ENCODE measurements around the gene BAIAP2L2.

Gene BAIAP2L2

GRCh38 chr22:38106814-38107578 lies 3.5 kb downstream of the BAIAP2L2 start:
- no peak for DNase-seq

DNA sequence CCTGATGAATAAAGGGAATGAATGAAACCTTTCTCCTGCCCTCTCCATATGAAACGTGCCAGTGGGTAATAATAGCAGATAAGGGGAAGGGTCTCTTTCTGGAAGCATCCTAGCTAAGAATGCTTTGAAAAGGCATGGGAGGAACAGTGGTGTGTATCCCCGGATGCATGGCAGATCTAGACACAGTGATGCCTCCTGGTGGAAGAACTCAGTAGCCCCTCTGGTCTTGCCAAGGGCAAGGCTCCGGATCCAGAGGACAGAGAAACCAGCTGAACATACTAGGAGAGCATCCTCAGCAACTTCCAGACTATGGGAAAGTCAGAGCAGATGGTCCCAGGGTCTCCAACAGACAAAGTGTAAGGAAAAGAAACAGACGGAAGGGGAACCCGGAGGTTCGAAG lies 6.4 kb downstream of the BAIAP2L2 start:
- no peak for DNase-seq

DNA sequence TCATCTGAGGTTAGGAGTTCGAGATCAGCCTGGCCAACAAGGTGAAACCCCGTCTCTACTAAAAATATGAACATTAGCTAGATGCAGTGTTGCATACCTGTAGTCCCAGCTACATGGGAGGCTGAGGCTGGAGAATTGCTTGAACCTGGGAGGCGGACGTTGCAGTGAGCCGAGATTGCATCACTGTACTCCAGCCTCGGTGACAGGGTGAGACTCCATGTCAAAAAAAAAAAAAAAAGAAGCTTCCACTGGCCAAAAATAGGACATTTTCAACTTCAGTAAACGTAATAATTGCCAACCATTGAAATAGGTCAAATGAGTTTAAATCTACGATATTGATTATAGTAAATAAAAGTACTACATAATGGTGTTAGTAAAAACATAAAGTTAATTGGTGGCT lies 6.8 kb downstream of the BAIAP2L2 start:
- no peak for DNase-seq

DNA sequence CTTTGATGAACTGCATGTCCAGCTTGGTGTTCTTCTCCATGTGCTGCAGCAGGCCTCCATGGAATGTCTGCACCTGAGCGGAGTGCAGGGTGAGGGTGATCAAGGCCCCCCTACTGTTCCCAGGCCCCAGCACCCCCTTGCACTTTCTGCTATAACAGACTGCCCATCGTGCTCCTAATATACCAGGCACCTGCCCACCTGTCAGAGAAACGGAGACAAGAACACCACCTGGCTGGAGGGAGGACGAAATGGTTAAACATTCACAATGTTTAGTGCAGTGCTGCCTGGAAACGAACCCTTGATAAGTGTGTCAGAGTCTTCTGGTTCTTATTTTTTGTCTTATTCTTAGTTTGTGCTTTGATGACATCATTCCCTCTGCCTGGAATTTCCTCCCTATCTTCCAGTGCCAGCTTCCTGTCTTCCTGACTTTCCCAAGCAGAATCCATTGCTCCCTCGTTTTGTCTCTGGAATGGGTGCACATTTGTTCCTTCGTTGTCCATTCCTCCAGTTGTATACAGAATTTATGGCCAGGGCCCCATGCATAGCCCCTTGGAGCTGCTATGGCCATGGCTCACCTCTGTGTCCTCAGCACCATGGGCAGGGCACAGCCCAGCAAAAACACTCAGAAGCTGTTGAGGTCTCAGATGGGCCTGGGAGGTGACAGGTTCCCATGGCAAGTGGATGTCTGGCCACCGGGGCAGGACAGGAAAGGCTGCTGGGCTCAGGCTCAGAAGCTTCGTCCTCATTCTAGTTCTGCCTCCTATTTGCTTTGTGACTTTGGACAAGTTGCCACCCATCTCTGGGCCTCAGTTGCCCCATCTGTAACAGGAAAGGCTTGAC lies 11.9 kb downstream of the BAIAP2L2 start:
- no peak for DNase-seq

DNA sequence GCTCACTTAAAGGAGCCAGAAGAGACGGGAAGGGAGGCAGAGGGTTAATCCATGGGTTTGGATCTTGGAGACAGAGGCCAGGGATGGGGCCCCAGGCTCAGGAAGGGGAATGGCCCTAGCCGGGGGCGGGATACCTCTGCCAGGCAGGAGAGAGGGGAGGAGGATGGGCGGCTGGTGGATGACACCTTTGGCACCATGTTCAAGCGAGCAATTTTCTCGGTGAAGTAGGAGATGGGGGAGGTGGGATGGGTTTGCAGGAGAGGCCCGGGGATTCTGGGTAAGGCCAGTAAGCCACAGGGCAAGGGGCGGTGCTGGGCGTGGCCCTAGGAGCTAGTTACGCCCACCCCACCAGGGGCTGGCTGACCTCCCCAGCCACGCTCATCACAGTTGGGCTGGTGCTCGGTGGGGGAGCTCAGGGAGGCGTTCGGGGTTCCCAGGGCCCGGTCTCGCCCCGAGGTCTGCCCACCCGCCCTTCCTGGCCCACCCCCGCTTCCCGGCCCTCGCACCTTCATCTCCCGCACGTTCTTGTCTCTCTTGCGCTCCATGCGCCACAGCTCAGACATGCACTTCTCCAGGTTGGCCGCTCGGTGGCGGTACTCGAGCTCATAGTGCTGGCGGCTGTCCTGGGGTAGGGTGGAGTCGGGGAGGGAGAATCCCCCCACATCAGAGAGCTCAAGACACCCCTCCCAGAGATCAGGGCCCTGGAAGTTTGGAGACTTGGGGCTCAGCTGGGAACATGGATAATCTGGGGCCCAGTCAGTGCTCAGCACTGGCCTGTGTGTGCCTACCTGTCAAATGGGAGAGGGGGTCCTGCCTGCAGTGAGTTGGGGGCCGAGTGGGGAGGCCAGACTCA lies 12.7 kb downstream of the BAIAP2L2 start:
- DNase-seq: no peak

DNA sequence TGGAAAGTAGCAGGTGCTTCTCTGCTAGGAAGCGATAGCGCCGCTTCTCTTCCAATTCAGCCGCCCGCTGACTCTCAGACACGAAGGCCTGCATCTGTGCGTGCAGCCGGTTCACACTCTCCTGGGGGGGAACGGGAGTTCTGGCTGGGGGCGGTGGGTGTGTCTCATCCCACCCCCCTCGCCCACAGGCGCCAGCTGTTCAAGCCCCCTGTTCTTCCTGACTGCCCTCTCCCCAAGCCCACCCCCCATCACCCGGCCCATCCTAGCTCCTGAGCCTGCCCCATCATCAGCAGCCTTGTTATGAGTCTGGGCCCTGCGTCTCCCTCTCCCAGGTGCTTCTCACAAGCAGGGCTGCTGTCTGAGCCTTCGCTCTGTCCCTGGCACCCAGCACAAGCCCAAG lies 13.4 kb downstream of the BAIAP2L2 start:
- no peak for DNase-seq

DNA sequence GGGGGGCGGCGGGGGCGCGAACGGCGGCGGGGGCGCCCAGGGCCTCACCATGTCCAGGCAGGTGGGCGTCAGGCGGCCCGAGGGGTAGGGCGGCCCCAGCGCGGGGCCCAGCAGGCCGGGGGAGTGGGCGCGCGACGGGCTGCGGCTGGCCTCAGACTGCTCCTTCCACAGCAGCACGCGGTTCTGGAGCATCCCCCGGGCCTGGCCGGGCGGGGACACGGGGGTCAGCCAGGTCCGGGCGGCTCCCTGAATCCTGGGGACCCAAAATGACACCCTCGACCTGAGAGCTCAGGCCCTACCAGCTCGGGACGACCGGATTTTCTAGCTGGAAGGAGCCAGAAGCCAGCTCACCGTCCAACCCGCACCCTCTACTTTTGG lies 21.0 kb downstream of the BAIAP2L2 start:
- no peak for DNase-seq

- DNase-seq: no peak
These were observed 21.6 kb downstream of the BAIAP2L2 start for GRCh38 chr22:38088629-38089473.

- no peak for DNase-seq
These were observed 22.6 kb downstream of the BAIAP2L2 start for GRCh38 chr22:38087855-38088254.

GRCh38 chr22:38086942-38087341 lies 23.5 kb downstream of the BAIAP2L2 start:
- no peak for DNase-seq

- DNase-seq: no peak
These were observed 24.3 kb downstream of the BAIAP2L2 start for GRCh38 chr22:38086001-38086845.

- DNase-seq: no peak
These were observed 25.0 kb downstream of the BAIAP2L2 start for GRCh38 chr22:38085501-38085900.

DNA sequence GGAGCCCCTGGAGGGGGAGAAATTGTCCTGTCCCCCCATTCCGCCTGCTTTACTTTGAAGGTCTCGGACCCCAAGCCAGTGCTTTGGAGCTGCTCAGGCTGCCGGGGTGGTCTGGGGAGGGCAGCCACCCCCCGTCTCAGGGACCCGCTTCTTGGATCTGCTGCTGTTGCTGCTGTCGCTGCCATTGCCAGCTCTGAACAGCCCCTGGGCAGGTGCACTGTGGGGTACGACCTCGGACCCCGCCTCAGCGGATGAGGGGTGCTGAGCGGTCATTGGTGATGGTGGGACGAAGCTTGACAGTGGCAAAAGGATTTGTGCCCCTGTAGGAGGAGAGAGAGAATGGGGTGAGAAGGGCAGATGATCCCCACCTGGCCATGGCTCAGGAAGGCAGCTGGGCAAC lies 25.4 kb downstream of the BAIAP2L2 start:
- DNase-seq: no peak

DNA sequence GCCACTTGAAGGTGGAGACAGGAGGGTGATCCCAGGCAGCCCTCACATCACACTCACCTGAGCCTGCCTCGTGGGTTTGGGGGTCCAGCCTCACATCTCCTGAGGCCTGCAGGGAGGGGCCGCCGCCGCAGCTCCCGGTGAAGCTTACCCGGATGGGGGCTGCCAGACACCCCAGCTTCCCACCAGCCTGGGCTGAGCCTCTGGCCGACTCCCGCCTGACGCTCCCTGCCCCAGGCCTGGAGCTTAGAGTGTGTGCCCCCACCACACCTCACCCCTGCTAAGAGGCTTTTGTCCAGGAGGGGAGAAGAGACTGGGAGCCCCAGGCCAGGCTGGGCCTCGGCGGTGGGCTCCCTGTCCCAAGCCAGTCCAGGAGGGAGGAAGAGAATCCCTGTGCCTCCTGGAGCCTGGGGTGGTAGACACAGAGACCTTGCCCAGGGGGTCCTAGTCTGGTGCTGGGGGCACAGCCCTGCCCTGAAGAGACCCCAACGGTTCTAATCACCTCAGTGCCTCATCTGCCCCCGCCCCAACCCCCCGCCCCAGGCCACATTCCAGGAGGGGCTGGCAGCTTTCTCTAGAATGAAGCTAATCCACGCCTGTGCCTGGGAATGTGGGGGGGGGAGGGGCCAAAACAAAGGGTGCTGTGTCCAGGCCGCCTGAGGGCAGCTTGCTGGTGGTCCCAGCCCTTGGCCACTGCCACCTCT lies 26.4 kb downstream of the BAIAP2L2 start, which contains the start of gene SLC16A8:
Gene SLC16A8 (minus strand): TSS at position 254 of the 701 bp plus-strand sequence. CDS start 1,311 bp downstream, outside the sequence.
- DNase-seq: no peak

DNA sequence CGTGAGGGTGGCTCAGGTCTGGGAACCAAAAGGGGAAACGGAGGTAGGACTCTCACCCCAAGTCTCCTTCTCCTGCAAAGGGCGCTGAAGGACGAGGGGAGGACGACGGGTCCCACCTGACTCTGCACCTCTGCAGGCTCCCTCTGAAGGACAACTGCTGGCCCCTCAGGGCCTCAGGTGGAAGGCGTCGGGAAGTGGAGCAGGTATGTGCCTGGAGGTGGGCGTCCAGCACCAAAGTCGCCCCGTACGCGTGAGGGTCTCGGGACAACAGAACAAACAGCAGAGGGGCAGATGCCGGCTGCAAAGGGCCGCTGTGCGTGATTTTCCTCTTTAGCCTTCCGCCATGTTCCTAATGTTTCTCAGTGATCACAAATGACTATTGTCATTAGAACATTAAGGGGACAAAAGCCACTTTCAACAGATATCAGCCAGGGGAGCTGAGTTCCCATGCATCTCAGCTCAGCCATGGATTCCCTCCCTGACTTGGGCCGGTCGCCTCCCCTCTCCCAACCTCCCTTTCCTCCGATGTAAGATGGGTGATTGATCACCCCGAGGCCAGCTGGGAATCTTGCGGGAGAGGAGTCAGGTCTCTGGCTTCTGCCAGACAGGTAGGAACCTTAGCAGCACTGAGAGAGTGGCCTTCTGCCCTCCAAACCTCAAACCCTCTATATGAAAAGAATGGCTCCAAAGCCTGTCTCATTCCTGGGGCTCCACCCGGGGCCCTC lies 27.3 kb downstream of the BAIAP2L2 start:
- DNase-seq: no peak

DNA sequence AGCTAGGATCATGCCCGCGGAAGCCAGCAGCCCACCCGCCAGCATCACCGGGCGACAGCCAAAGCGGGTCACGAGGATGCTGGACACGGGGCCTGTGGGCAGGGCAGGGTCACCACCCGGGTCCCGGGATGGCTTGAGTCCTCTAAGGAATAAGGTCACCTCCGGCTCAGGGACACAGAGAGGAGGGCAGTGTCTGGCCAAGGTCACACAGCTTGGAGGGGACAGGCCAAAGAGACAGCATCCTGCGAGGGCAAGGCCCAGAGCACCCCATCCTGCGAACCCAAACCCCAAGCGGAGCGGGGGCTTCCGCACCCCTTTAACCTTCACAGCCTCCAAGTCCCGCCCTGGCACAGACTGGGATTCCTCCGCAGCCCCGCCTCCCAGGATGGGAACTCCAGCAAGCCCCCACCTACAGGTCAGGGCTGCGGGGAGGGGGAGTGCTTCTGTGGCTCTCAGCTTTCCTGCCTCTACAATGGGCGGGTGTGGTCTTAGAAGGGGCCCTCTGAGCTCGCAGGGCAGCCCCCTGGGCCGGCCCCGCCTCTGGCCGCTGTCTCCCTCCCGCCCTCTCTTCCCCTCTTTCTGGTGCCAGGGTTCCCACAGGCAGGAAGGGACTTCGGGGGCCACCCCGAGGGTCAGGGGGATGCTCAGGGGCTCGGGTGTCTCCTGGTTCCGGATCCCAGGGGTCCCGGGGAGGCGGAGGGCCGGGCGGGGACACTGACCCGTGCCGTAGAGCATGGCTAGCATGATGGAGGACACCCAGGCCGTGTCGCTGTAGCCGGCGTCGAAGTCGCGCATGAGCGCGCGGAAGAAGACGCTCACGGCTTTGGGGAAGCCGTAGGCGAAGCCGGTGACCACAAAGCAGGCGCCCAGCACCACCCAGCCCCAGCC lies 28.3 kb downstream of the BAIAP2L2 start:
- no peak for DNase-seq

- DNase-seq: no peak
These were observed 28.9 kb downstream of the BAIAP2L2 start for GRCh38 chr22:38081636-38081940.

- DNase-seq: peak; percentile 24
These were observed 29.4 kb downstream of the BAIAP2L2 start for GRCh38 chr22:38080850-38081635.

Measured in activated CD4-positive, alpha-beta T cell treated with anti-CD3 and anti-CD28 coated beads, Interleukin-10, Interleukin-2, amounts not matched to agents 100 ng/mL and 50 ng/mL, durations not matched to agents 16 hours and 8 hours (primary cell).